Sigmoid colon (tissue), 4 donors: ENCODE data around the gene PODXL2.

Source experiments
- POLR2AphosphoS5 ChIP-seq, 4 donors: sonication (generic); formaldehyde crosslinking; IDR thresholded peaks; one replicate each; pipeline ENCODE4 v1.6.1; 2017; ENCODE audit warnings: antibody characterized with exemption in 4 of 4
- TF ChIP-seq, protein P1 (sequence below), 4 experiments: fragments of 450-650 bp in 3 of 4; fragments of 200-600 bp in 1 of 4; IDR thresholded peaks; one replicate each; pipeline ENCODE4 v1.5.1; 2016 to 2019; ENCODE audit warnings: antibody characterized with exemption in 4 of 4, mild to moderate bottlenecking in 3 of 4, moderate library complexity in 2 of 4

GRCh38 chr3:127674101-127674721 is 45.2 kb downstream of the PODXL2 start:
- no peak for TF ChIP-seq POLR2AphosphoS5 (IDR thresholded peaks at IDR 0.05)
- TF ChIP-seq, protein P1, sequence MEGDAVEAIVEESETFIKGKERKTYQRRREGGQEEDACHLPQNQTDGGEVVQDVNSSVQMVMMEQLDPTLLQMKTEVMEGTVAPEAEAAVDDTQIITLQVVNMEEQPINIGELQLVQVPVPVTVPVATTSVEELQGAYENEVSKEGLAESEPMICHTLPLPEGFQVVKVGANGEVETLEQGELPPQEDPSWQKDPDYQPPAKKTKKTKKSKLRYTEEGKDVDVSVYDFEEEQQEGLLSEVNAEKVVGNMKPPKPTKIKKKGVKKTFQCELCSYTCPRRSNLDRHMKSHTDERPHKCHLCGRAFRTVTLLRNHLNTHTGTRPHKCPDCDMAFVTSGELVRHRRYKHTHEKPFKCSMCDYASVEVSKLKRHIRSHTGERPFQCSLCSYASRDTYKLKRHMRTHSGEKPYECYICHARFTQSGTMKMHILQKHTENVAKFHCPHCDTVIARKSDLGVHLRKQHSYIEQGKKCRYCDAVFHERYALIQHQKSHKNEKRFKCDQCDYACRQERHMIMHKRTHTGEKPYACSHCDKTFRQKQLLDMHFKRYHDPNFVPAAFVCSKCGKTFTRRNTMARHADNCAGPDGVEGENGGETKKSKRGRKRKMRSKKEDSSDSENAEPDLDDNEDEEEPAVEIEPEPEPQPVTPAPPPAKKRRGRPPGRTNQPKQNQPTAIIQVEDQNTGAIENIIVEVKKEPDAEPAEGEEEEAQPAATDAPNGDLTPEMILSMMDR (IDR thresholded peaks at IDR 0.05): no peak
